SK-N-SH treated with all-trans-retinoic acid at 6 μM for 48 hours (cell line): Measurements from ENCODE around the gene AMH.

Experiments used
- ARNTL ChIP-seq: fragments of 450-650 bp; formaldehyde crosslinking; IDR thresholded peaks from 2 replicates; pipeline ENCODE4 v1.5.0; 2020; ENCODE audit warnings: low read depth, mild to moderate bottlenecking, moderate library complexity, borderline replicate concordance
- BACH2 ChIP-seq: fragments of 250-450 bp; sonication (Bioruptor Pico); IDR thresholded peaks from 2 replicates; pipeline ENCODE4 v1.9.0; 2021; ENCODE audit warnings: mild to moderate bottlenecking, borderline replicate concordance
- CSDC2 ChIP-seq: fragments of 250-450 bp; sonication (Bioruptor Pico); IDR thresholded peaks from 2 replicates; pipeline ENCODE4 v1.5.0; 2020; ENCODE audit warnings: mild to moderate bottlenecking, moderate library complexity
- PATZ1 ChIP-seq: fragments of 250-450 bp; sonication (Bioruptor Pico); IDR thresholded peaks from 2 replicates; pipeline ENCODE4 v1.8.0; 2020; ENCODE audit warnings: mild to moderate bottlenecking, moderate library complexity, borderline replicate concordance
- POU6F1 ChIP-seq: fragments of 250-450 bp; sonication (Bioruptor Pico); IDR thresholded peaks from 2 replicates; pipeline ENCODE4 v1.8.0; 2021; ENCODE audit warnings: low read depth, mild to moderate bottlenecking, moderate library complexity, borderline replicate concordance
- PPARA ChIP-seq: fragments of 250-450 bp; sonication (Bioruptor Pico); IDR thresholded peaks from 2 replicates; pipeline ENCODE4 v1.5.0; 2020; ENCODE audit warnings: mild to moderate bottlenecking, borderline replicate concordance
- RARB ChIP-seq: fragments of 250-450 bp; sonication (Bioruptor Pico); IDR thresholded peaks from 2 replicates; pipeline ENCODE4 v1.8.0; 2021; ENCODE audit warnings: mild to moderate bottlenecking, moderate library complexity
- ZFP3 ChIP-seq: fragments of 250-450 bp; sonication (Bioruptor Pico); IDR thresholded peaks from 2 replicates; pipeline ENCODE4 v1.5.0; 2020; ENCODE audit warnings: mild to moderate bottlenecking, moderate library complexity
- ZFP30 ChIP-seq: fragments of 450-650 bp; formaldehyde crosslinking; IDR thresholded peaks from 2 replicates; pipeline ENCODE4 v1.5.0; 2022; ENCODE audit warnings: mild to moderate bottlenecking, moderate library complexity
- ZNF565 ChIP-seq: fragments of 450-650 bp; formaldehyde crosslinking; conservative IDR thresholded peaks from 2 replicates; pipeline ENCODE4 v1.5.0; 2020; ENCODE audit warnings: low read depth, mild to moderate bottlenecking, moderate library complexity
- ZNF70 ChIP-seq: fragments of 450-650 bp; formaldehyde crosslinking; IDR thresholded peaks from 2 replicates; pipeline ENCODE4 v1.5.0; 2020; ENCODE audit warnings: mild to moderate bottlenecking, moderate library complexity

GRCh38 chr19:2271234-2272103 is 22.3 kb downstream of the AMH start:
- no peak for TF ChIP-seq CSDC2 (CRISPR knock-in tag)
- TF ChIP-seq ZFP30 (CRISPR knock-in tag), result no peak
- no peak for TF ChIP-seq PATZ1 (CRISPR knock-in tag)
- no peak for TF ChIP-seq ARNTL (CRISPR knock-in tag)
- TF ChIP-seq POU6F1 (CRISPR knock-in tag), result no peak
- no peak for TF ChIP-seq PPARA
- TF ChIP-seq ZNF70, result no peak
- TF ChIP-seq BACH2 (CRISPR knock-in tag), result no peak
- no peak for TF ChIP-seq RARB (CRISPR knock-in tag)
- no peak for TF ChIP-seq ZNF565
- TF ChIP-seq ZFP3, result no peak
